DOHH2 (cell line): ENCODE data around the gene RETREG1.
"Not testable (repeated sequence)": the region's sequence is repeated elsewhere in the genome, so short reads cannot be mapped to it uniquely, and the experiment has no call there.

Experiments
- H3F3A ChIP-seq: fragments of 200-600 bp; sonication (generic), shearing (Covaris generic); 2 replicates; pipeline ENCODE4 v1.6.0; 2016; ENCODE audit warnings: antibody characterized with exemption, mild to moderate bottlenecking; ENCODE audit not compliant: control insufficient read depth, insufficient read depth
- H3K27ac ChIP-seq: fragments of 200-600 bp; sonication (generic); 2 replicates; pipeline ENCODE4 v1.5.1; 2014; ENCODE audit warnings: low read depth, mild to moderate bottlenecking, low read length, moderate library complexity
- H3K27me3 ChIP-seq: fragments of 200-600 bp; sonication (generic); 2 replicates; pipeline ENCODE4 v1.6.1; 2014; ENCODE audit warnings: mild to moderate bottlenecking, low read length, mixed read lengths; ENCODE audit not compliant: control insufficient read depth
- H3K36me3 ChIP-seq: fragments of 200-600 bp; sonication (generic); 2 replicates; pipeline ENCODE4 v1.6.1; 2014; ENCODE audit warnings: mild to moderate bottlenecking, low read length, moderate library complexity, mixed read lengths; ENCODE audit not compliant: control insufficient read depth
- H3K4me1 ChIP-seq: fragments of 200-600 bp; sonication (generic); 2 replicates; pipeline ENCODE4 v1.6.1; 2014; ENCODE audit warnings: mild to moderate bottlenecking, low read length, mixed read lengths; ENCODE audit not compliant: control insufficient read depth
- H3K4me2 ChIP-seq: fragments of 200-600 bp; sonication (generic); 2 replicates; pipeline ENCODE4 v1.6.0; 2014; ENCODE audit warnings: mild to moderate bottlenecking, low read length, moderate library complexity
- H3K4me3 ChIP-seq: fragments of 200-600 bp; sonication (generic); 2 replicates; pipeline ENCODE4 v1.5.1; 2014; ENCODE audit warnings: mild to moderate bottlenecking, low read length, mixed read lengths
- H3K79me2 ChIP-seq: fragments of 200-600 bp; sonication (generic); 2 replicates; pipeline ENCODE4 v1.6.1; 2014; ENCODE audit warnings: mild to moderate bottlenecking, low read length, mixed read lengths; ENCODE audit not compliant: control insufficient read depth
- H3K9me2 ChIP-seq: fragments of 200-600 bp; sonication (generic); replicated peaks from 2 replicates; pipeline ENCODE4 v1.6.1; 2014; ENCODE audit warnings: mild to moderate bottlenecking, low read length, mixed read lengths; ENCODE audit not compliant: control insufficient read depth
- H3K9me3 ChIP-seq: fragments of 200-600 bp; sonication (generic); 2 replicates; pipeline ENCODE4 v1.6.1; 2014; ENCODE audit warnings: antibody characterized with exemption, low read length, mixed read lengths; ENCODE audit not compliant: control insufficient read depth, insufficient read depth
- H4K20me1 ChIP-seq: fragments of 200-600 bp; sonication (generic); 2 replicates; pipeline ENCODE4 v1.6.0; 2014; ENCODE audit warnings: low read depth, mild to moderate bottlenecking, antibody characterized with exemption, low read length, moderate library complexity; ENCODE audit not compliant: control insufficient read depth, insufficient read depth
- EZH2phosphoT487 ChIP-seq: fragments of 200-600 bp; sonication (generic); IDR thresholded peaks from 2 replicates; pipeline ENCODE4 v1.6.1; 2017; ENCODE audit warnings: borderline replicate concordance, mild to moderate bottlenecking, antibody characterized with exemption, low read length, moderate library complexity, mixed read lengths
- TF ChIP-seq, protein P1 (sequence below): fragments of 200-600 bp; sonication (generic); IDR thresholded peaks from one replicate; pipeline ENCODE4 v1.5.1; 2014; ENCODE audit warnings: antibody characterized with exemption, mild to moderate bottlenecking, low read depth, low read length; ENCODE audit not compliant: poor library complexity, severe bottlenecking

RETREG1 gene

GRCh38 chr5:16480821-16481538 is 135.8 kb downstream of the RETREG1 start:
- no peak overlapping the region for H3K4me2 ChIP-seq
- H3K27ac ChIP-seq, result no peak overlapping the region
- H3K79me2 ChIP-seq, result no peaks in the 10 kb centered on the region
- no peak overlapping the region for H3K4me3 ChIP-seq
- H3K9me2 ChIP-seq, result no peaks in the 10 kb centered on the region
- no peaks in the 10 kb centered on the region for H3K9me3 ChIP-seq
- H3F3A ChIP-seq, result no peaks in the 10 kb centered on the region
- no peaks in the 10 kb centered on the region for H3K4me1 ChIP-seq
- H3K36me3 ChIP-seq, result no peaks in the 10 kb centered on the region
- H3K27me3 ChIP-seq, result peaks cover 5% of the 10 kb centered on the region
- no peaks in the 10 kb centered on the region for H4K20me1 ChIP-seq
- no peak for TF ChIP-seq EZH2phosphoT487
- TF ChIP-seq, protein P1, sequence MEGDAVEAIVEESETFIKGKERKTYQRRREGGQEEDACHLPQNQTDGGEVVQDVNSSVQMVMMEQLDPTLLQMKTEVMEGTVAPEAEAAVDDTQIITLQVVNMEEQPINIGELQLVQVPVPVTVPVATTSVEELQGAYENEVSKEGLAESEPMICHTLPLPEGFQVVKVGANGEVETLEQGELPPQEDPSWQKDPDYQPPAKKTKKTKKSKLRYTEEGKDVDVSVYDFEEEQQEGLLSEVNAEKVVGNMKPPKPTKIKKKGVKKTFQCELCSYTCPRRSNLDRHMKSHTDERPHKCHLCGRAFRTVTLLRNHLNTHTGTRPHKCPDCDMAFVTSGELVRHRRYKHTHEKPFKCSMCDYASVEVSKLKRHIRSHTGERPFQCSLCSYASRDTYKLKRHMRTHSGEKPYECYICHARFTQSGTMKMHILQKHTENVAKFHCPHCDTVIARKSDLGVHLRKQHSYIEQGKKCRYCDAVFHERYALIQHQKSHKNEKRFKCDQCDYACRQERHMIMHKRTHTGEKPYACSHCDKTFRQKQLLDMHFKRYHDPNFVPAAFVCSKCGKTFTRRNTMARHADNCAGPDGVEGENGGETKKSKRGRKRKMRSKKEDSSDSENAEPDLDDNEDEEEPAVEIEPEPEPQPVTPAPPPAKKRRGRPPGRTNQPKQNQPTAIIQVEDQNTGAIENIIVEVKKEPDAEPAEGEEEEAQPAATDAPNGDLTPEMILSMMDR, result no peak

DNA sequence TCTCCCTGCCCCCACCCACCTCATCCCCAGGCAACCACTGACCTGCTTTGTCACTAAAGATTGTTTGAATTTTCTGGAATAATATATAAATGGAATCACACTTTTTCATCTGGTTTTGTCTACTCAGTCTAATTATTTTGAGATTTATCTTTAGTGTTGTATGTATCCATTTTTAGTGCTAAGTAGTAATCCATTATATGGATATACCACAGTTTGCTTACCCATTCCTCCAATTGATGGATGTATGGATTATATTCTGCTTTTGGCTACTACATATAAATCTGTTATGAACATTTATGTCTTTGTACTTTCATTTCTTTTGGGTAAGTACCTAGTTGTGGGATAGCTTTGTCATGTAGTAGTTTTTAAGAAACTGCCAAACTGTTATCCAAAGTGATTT is 136.7 kb downstream of the RETREG1 start:
- H3K36me3 ChIP-seq, result no peaks in the 10 kb centered on the region
- H3K9me2 ChIP-seq, result no peaks in the 10 kb centered on the region
- H3K4me3 ChIP-seq, result no peak overlapping the region
- H3K27ac ChIP-seq, result no peak overlapping the region
- no peaks in the 10 kb centered on the region for H3K4me1 ChIP-seq
- peaks cover 5% of the 10 kb centered on the region for H3K27me3 ChIP-seq
- no peaks in the 10 kb centered on the region for H3K9me3 ChIP-seq
- no peaks in the 10 kb centered on the region for H4K20me1 ChIP-seq
- TF ChIP-seq EZH2phosphoT487, result no peak
- TF ChIP-seq, protein P1, result no peak
- no peak overlapping the region for H3K4me2 ChIP-seq
- H3K79me2 ChIP-seq, result no peaks in the 10 kb centered on the region
- no peaks in the 10 kb centered on the region for H3F3A ChIP-seq

- Histone ChIP-seq H4K20me1 (no peaks in the 10 kb centered on the region), H3K27me3 (peaks cover 2% of the 10 kb centered on the region; the same call in 1 of the 2 replicates), H3K4me2 (no peak overlapping the region), H3K27ac (no peak overlapping the region), H3K79me2 (no peaks in the 10 kb centered on the region), H3F3A (no peaks in the 10 kb centered on the region), H3K4me3 (no peak overlapping the region), H3K36me3 (no peaks in the 10 kb centered on the region), H3K9me3 (no peaks in the 10 kb centered on the region), H3K4me1 (no peaks in the 10 kb centered on the region), H3K9me2 (no peaks in the 10 kb centered on the region)
- TF ChIP-seq, protein P1, result no peak
- no peak for TF ChIP-seq EZH2phosphoT487
These were observed 139.3 kb downstream of the RETREG1 start for GRCh38 chr5:16477541-16477940.

GRCh38 chr5:16476417-16476816 is 140.4 kb downstream of the RETREG1 start:
- H3F3A ChIP-seq, H3K4me3 ChIP-seq, H3K9me2 ChIP-seq, H3K27me3 ChIP-seq, H3K27ac ChIP-seq, H3K79me2 ChIP-seq, H3K36me3 ChIP-seq, H3K9me3 ChIP-seq, H4K20me1 ChIP-seq, H3K4me1 ChIP-seq, H3K4me2 ChIP-seq: not testable (repeated sequence)
